ENCODE data around the gene LZTS2. TPM values are rescaled to one million over a fixed set of nuclear protein-coding genes. Genes with fewer than 3 reads are reported as not detected.

Gene LZTS2
- polyA plus RNA-seq, 2 of the 4 experiments (the other 2 are of a cell fraction): 13.8 to 35.5 TPM

- CTCF ChIA-PET: interaction anchor here (1.4 to 25.8 kb wide), 4 partner anchors 11 to 155 kb away, joined by 3 to 608 read pairs (median 196); partner anchors contain the start of gene LZTS2
These were observed 11.9 kb upstream of the LZTS2 start for GRCh38 chr10:100987685-100988049.

GRCh38 chr10:100988166-100988565, 11.4 kb upstream of the LZTS2 start:
- DNase-seq (ENCODE audit: low read depth in 1 of 2, low spot score in 1 of 2) (no peak), ATAC-seq (no peak), FAIRE-seq (no peak)
- Histone ChIP-seq H3K4me3 (peak overlapping the region; percentile 83), H3K4me1 (peaks cover 31% of the 10 kb centered on the region), H3K4me2 (peak overlapping the region; percentile 96), H3K27ac (peak overlapping the region; percentile 96 to 97), H3K9me3 (no peaks in the 10 kb centered on the region)
- POLR2A ChIA-PET: interaction anchor here (1.8 kb wide), 1 partner anchor 9 kb away, joined by 6 read pairs; no protein-coding TSS in a partner anchor
- no peak for TF ChIP-seq ZSCAN20 (CRISPR knock-in tag; IDR thresholded peaks at IDR 0.05)
- TF ChIP-seq USF2 (IDR thresholded peaks at IDR 0.05): no peak
- no peak for TF ChIP-seq CHD2 (IDR thresholded peaks at IDR 0.05; ENCODE audit: low read length, partially characterized antibody)
- no peak for TF ChIP-seq CBX2 (IDR thresholded peaks at IDR 0.05; ENCODE audit: borderline replicate concordance, low read depth)
- no peak for TF ChIP-seq KDM5A (IDR thresholded peaks at IDR 0.05)
- no peak for TF ChIP-seq PHF8 (IDR thresholded peaks at IDR 0.05; ENCODE audit: borderline replicate concordance, low read depth)
- TF ChIP-seq RFX5 (IDR thresholded peaks at IDR 0.05): no peak
- no peak for TF ChIP-seq NR3C1 (IDR thresholded peaks at IDR 0.05)
- TF ChIP-seq RARB (CRISPR knock-in tag; IDR thresholded peaks at IDR 0.05): no peak
- TF ChIP-seq ZFP36 (IDR thresholded peaks at IDR 0.05; ENCODE audit: borderline replicate concordance, partially characterized antibody): no peak
- TF ChIP-seq HOXB13 (CRISPR knock-in tag; IDR thresholded peaks at IDR 0.05; ENCODE audit: low read depth): no peak
- no peak for TF ChIP-seq SREBF2 (IDR thresholded peaks at IDR 0.05)
- no peak for TF ChIP-seq TP53 (CRISPR knock-in tag; IDR thresholded peaks at IDR 0.05)
- 67% methylated on average over 9 of the region's 10 CpGs for WGBS (ENCODE audit: missing lambda C conversion rate)
- CTCF ChIA-PET: interaction anchor here (1.0 to 25.8 kb wide), 6 partner anchors 10 to 154 kb away, joined by 3 to 608 read pairs (median 43); partner anchors contain the start of gene LZTS2

More at GRCh38 chr10:100987685-100988049, 11.9 kb upstream of the LZTS2 start:
- DNase-seq (ENCODE audit: low read depth in 1 of 2, low spot score in 1 of 2): no peak
- TF ChIP-seq HEYL (CRISPR knock-in tag; IDR thresholded peaks at IDR 0.05): no peak
- TF ChIP-seq KDM5A (IDR thresholded peaks at IDR 0.05): 0 out of 2 replicates have a peak, but pooled peaks have one; percentile 14
- TF ChIP-seq CHD2 (IDR thresholded peaks at IDR 0.05; ENCODE audit: low read length, partially characterized antibody): no peak
- POLR2A ChIA-PET: interaction anchor here (1.0 to 1.8 kb wide), 4 partner anchors 9 to 73 kb away, joined by 3 to 6 read pairs (median 4); no protein-coding TSS in a partner anchor
- ATAC-seq: peak; percentile 14 to 33; a peak in 4 of 6 replicates
- FAIRE-seq: no peak
- peak overlapping the region; percentile 96 for H3K4me2 ChIP-seq
- 2% methylated on average over 15 of the region's 15 CpGs for WGBS (ENCODE audit: missing lambda C conversion rate)
- H3K4me1 ChIP-seq: peaks cover 31% of the 10 kb centered on the region
- no peaks in the 10 kb centered on the region for H3K9me3 ChIP-seq
- peak overlapping the region; percentile 83 for H3K4me3 ChIP-seq
- peak overlapping the region; percentile 96 to 97 for H3K27ac ChIP-seq

- peak overlapping the region; percentile 96 for H3K4me2 ChIP-seq
- no peaks in the 10 kb centered on the region for H3K9me3 ChIP-seq
- CTCF ChIA-PET: interaction anchor here (1.0 to 25.8 kb wide), 8 partner anchors 9 to 153 kb away, joined by 3 to 608 read pairs (median 44); partner anchors contain the start of genes LZTS2, PDZD7 and SFXN3
- H3K27ac ChIP-seq: no peak overlapping the region
- no peak for ATAC-seq
- POLR2A ChIA-PET: no interaction called here
- FAIRE-seq: no peak
- H3K4me3 ChIP-seq: no peak overlapping the region
- no peak for DNase-seq (ENCODE audit: low read depth in 1 of 2, low spot score in 1 of 2)
- 94% methylated on average over 21 of the region's 21 CpGs for WGBS (ENCODE audit: missing lambda C conversion rate)
- H3K4me1 ChIP-seq: peaks cover 31% of the 10 kb centered on the region
- TF ChIP-seq HES2 (IDR thresholded peaks at IDR 0.05) (no peak), JUN (IDR thresholded peaks at IDR 0.05) (no peak), FOSB (CRISPR knock-in tag; IDR thresholded peaks at IDR 0.05) (no peak), ZNF302 (CRISPR knock-in tag; IDR thresholded peaks at IDR 0.05) (no peak), FOSL2 (IDR thresholded peaks at IDR 0.05) (no peak), FOSL2 (CRISPR knock-in tag; IDR thresholded peaks at IDR 0.05) (no peak), E2F6 (IDR thresholded peaks at IDR 0.05; ENCODE audit: borderline replicate concordance, low read depth) (no peak), CHD4 (IDR thresholded peaks at IDR 0.05; ENCODE audit: borderline replicate concordance) (no peak), RFX5 (IDR thresholded peaks at IDR 0.05) (no peak), NPAS2 (CRISPR knock-in tag; IDR thresholded peaks at IDR 0.05; ENCODE audit: borderline replicate concordance) (no peak), REST (IDR thresholded peaks at IDR 0.05) (no peak), JUNB (IDR thresholded peaks at IDR 0.05) (no peak), CBX8 (IDR thresholded peaks at IDR 0.05) (no peak), KDM1A (IDR thresholded peaks at IDR 0.05; ENCODE audit: low read depth) (no peak), CBX2 (IDR thresholded peaks at IDR 0.05; ENCODE audit: borderline replicate concordance, low read depth) (no peak), RNF2 (IDR thresholded peaks at IDR 0.05; ENCODE audit: borderline replicate concordance, low read depth) (no peak), BCL3 (IDR thresholded peaks at IDR 0.05) (no peak)
These were observed 10.5 kb upstream of the LZTS2 start for GRCh38 chr10:100989088-100989487.

Measured in A549 (cell line).